Esophagus muscularis mucosa (tissue), 4 donors: Measurements from ENCODE around the gene FGD6.

Experiments used
- EP300 ChIP-seq: sonication (generic); formaldehyde crosslinking; IDR thresholded peaks from one replicate; pipeline ENCODE4 v1.6.1; 2017; ENCODE audit warnings: antibody characterized with exemption
- POLR2A ChIP-seq: fragments of 450-650 bp; IDR thresholded peaks from one replicate; pipeline ENCODE4 v1.6.1; 2017; ENCODE audit warnings: antibody characterized with exemption, moderate library complexity, mild to moderate bottlenecking, low read depth
- POLR2AphosphoS5 ChIP-seq, 2 donors: sonication (generic); formaldehyde crosslinking; IDR thresholded peaks; one replicate each; pipeline ENCODE4 v1.6.1; 2017; ENCODE audit warnings: antibody characterized with exemption in 2 of 2
- TF ChIP-seq, protein P1 (sequence below), 3 experiments: fragments of 200-600 bp in 2 of 3; fragments of 450-650 bp in 1 of 3; sonication (generic) in 2 of 3; IDR thresholded peaks; one replicate each; pipeline ENCODE4 v1.5.1; 2017 to 2019; ENCODE audit warnings: antibody characterized with exemption in 3 of 3, mild to moderate bottlenecking in 2 of 3, moderate library complexity in 1 of 3

DNA sequence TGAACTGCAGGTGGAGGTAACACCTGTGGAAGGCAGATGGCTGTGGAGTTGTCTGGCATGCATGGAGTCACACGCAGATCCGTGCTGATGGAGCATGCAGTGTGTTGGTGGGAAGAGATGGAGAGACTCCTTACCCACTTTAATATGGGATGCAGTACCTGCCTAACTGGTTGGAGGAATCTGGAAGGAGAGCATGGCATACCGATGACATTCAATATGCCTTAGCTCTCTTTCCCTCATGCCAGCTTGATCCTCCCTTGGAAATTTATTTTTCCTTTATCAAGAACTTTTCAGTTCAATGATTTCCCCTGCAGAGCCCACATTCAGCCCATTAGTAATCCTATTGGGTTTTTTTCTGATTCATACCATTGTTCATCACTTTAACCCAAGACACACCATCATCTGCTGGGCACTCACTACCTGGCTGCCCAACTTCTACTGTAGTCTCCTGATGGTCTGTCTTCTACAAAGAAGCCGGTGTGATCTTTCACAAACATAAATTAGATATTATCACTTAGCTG, 117.9 kb downstream of the FGD6 start:
- TF ChIP-seq, protein P1, sequence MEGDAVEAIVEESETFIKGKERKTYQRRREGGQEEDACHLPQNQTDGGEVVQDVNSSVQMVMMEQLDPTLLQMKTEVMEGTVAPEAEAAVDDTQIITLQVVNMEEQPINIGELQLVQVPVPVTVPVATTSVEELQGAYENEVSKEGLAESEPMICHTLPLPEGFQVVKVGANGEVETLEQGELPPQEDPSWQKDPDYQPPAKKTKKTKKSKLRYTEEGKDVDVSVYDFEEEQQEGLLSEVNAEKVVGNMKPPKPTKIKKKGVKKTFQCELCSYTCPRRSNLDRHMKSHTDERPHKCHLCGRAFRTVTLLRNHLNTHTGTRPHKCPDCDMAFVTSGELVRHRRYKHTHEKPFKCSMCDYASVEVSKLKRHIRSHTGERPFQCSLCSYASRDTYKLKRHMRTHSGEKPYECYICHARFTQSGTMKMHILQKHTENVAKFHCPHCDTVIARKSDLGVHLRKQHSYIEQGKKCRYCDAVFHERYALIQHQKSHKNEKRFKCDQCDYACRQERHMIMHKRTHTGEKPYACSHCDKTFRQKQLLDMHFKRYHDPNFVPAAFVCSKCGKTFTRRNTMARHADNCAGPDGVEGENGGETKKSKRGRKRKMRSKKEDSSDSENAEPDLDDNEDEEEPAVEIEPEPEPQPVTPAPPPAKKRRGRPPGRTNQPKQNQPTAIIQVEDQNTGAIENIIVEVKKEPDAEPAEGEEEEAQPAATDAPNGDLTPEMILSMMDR (IDR thresholded peaks at IDR 0.05) = no peak
- TF ChIP-seq POLR2A (no peak), POLR2AphosphoS5 (IDR thresholded peaks at IDR 0.05) (no peak), EP300 (no peak)
